Activated B cell treated with CpG ODN at 0.5 μM for 24 hours (primary cell): Measurements from ENCODE around the gene DRC1. TPM values are rescaled to one million over a fixed set of nuclear protein-coding genes. Genes with fewer than 3 reads are reported as not detected.

Experiments
- ATAC-seq: fragments of 200-7000 bp; cut with Tn5 transposase; one replicate; pipeline ENCODE4 v1.10.0; 2021; ENCODE audit warnings: low read depth, mild to moderate bottlenecking, moderate library complexity
- CTCF ChIA-PET: fragments of 350-600 bp; sonication (Branson Sonifier 250); formaldehyde crosslinking; loops from one replicate; lab custom pipeline; 2021; ENCODE audit warnings: antibody characterized with exemption; lab: Charles Lee
- POLR2A ChIA-PET: fragments of 350-600 bp; sonication (Branson Sonifier 250); formaldehyde crosslinking; loops from one replicate; lab custom pipeline; 2021; ENCODE audit warnings: antibody characterized with exemption; lab: Charles Lee
- DNase-seq: peaks from one replicate; pipeline ENCODE4 v3.0.0; 2022
- H3K27ac Mint-ChIP-seq: one replicate; pipeline ENCODE4 v1.8.0; 2020; ENCODE audit warnings: mixed read lengths
- H3K27me3 Mint-ChIP-seq: one replicate; pipeline ENCODE4 v1.8.0; 2021; ENCODE audit warnings: mixed read lengths
- H3K36me3 Mint-ChIP-seq: one replicate; pipeline ENCODE4 v1.8.0; 2021; ENCODE audit warnings: low read depth, mixed read lengths
- H3K4me1 Mint-ChIP-seq: one replicate; pipeline ENCODE4 v1.8.0; 2021; ENCODE audit warnings: mixed read lengths
- H3K4me3 Mint-ChIP-seq: one replicate; pipeline ENCODE4 v1.8.0; 2020; ENCODE audit warnings: mild to moderate bottlenecking, mixed read lengths
- H3K9me3 Mint-ChIP-seq: one replicate; pipeline ENCODE4 v1.8.0; 2020; ENCODE audit warnings: mixed read lengths
- intact Hi-C: fragments of 100-400 bp; cut with micrococcal nuclease; formaldehyde crosslinking; loops from one replicate; pipeline ENCODE4 v1.15.1; 2024
- total RNA-seq: library from RNA; stranded (reverse); gene quantifications from 2 replicates; pipeline ENCODE4 v1.2.3, GENCODE V29; 2022
- TF ChIP-seq, protein P1 (sequence below): fragments of 200-600 bp; IDR thresholded peaks from one replicate; pipeline ENCODE4 v1.8.0; 2022; ENCODE audit warnings: antibody characterized with exemption, mild to moderate bottlenecking

DRC1 gene
- total RNA-seq, 1 donor from 2014 or later = not detected

GRCh38 chr2:26472821-26473655 lies 71.3 kb downstream of the DRC1 start:
- Mint-ChIP-seq H3K4me3 (no peak overlapping the region), H3K9me3 (peaks cover 16% of the 10 kb centered on the region), H3K27ac (no peak overlapping the region), H3K36me3 (no peaks in the 10 kb centered on the region), H3K4me1 (no peaks in the 10 kb centered on the region), H3K27me3 (no peaks in the 10 kb centered on the region)
- ChIA-PET CTCF (no interaction called here), POLR2A (no interaction called here)
- ATAC-seq (no peak), DNase-seq (no peak)
- TF ChIP-seq, protein P1, sequence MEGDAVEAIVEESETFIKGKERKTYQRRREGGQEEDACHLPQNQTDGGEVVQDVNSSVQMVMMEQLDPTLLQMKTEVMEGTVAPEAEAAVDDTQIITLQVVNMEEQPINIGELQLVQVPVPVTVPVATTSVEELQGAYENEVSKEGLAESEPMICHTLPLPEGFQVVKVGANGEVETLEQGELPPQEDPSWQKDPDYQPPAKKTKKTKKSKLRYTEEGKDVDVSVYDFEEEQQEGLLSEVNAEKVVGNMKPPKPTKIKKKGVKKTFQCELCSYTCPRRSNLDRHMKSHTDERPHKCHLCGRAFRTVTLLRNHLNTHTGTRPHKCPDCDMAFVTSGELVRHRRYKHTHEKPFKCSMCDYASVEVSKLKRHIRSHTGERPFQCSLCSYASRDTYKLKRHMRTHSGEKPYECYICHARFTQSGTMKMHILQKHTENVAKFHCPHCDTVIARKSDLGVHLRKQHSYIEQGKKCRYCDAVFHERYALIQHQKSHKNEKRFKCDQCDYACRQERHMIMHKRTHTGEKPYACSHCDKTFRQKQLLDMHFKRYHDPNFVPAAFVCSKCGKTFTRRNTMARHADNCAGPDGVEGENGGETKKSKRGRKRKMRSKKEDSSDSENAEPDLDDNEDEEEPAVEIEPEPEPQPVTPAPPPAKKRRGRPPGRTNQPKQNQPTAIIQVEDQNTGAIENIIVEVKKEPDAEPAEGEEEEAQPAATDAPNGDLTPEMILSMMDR = no peak
- intact Hi-C loops = no loop called here

DNA sequence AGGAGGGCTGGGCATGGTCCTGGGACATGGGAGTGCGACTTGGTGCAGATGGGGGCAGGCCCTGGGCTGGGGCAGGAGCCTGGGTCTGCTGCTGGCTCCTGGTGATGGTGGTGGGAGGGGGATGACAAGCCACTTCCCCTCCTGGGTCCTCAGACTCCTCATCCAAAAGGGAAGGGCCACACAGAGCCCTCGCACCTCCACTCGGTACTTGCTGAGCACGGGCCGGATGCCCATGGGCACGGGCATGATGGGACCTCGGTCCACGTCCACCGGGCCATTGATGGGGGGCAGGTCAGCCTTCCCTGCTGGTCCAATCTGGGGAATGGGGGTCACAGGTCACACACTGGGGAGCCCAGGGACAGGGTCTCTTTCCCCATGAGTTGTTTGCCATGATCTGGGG lies 72.1 kb downstream of the DRC1 start:
- Mint-ChIP-seq H3K36me3 (no peaks in the 10 kb centered on the region), H3K4me3 (no peak overlapping the region), H3K9me3 (peaks cover 11% of the 10 kb centered on the region), H3K27me3 (no peaks in the 10 kb centered on the region), H3K27ac (no peak overlapping the region), H3K4me1 (no peaks in the 10 kb centered on the region)
- intact Hi-C loops = no loop called here
- ChIA-PET POLR2A (no interaction called here), CTCF (no interaction called here)
- TF ChIP-seq, protein P1 = no peak
- ATAC-seq (no peak), DNase-seq (no peak)

GRCh38 chr2:26474261-26474785 lies 72.6 kb downstream of the DRC1 start:
- DNase-seq = no peak
- no peaks in the 10 kb centered on the region for H3K27me3 Mint-ChIP-seq
- H3K36me3 Mint-ChIP-seq = no peaks in the 10 kb centered on the region
- intact Hi-C loops = no loop called here
- ATAC-seq = no peak
- H3K4me1 Mint-ChIP-seq = no peaks in the 10 kb centered on the region
- H3K27ac Mint-ChIP-seq = no peak overlapping the region
- TF ChIP-seq, protein P1 = no peak
- ChIA-PET POLR2A (no interaction called here), CTCF (no interaction called here)
- no peak overlapping the region for H3K4me3 Mint-ChIP-seq
- H3K9me3 Mint-ChIP-seq = peaks cover 8% of the 10 kb centered on the region

DNA sequence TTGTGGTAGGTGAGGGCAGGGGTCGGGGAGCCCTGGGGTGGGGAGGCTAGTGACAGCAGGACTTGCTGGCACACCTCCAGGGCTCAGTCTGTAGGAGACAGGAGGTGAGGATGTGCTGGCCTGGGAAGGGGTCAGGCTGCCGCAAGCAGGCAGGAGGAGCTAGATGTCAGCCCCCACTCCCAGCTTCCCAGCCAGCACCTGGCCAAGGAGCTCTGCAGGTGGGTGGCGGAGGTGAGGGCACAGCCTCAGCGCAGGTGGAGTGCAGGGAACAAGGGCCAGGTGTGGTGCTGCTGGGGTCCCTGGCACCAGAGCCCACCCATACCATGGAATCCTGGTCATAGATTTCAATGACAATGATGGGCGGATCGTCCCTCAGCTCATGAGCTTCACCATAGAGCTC lies 73.3 kb downstream of the DRC1 start:
- intact Hi-C loops = no loop called here
- TF ChIP-seq, protein P1 = no peak

GRCh38 chr2:26475832-26476501 lies 74.2 kb downstream of the DRC1 start:
- no peak overlapping the region for H3K4me3 Mint-ChIP-seq
- DNase-seq (no peak), ATAC-seq (no peak)
- no peaks in the 10 kb centered on the region for H3K9me3 Mint-ChIP-seq
- H3K27me3 Mint-ChIP-seq = no peaks in the 10 kb centered on the region
- H3K36me3 Mint-ChIP-seq = no peaks in the 10 kb centered on the region
- H3K4me1 Mint-ChIP-seq = no peaks in the 10 kb centered on the region
- ChIA-PET POLR2A (no interaction called here), CTCF (no interaction called here)
- TF ChIP-seq, protein P1 = no peak
- H3K27ac Mint-ChIP-seq = no peak overlapping the region
- intact Hi-C loops = no loop called here

More for the DNA sequence above, 73.3 kb downstream of the DRC1 start:
- no peaks in the 10 kb centered on the region for H3K4me1 Mint-ChIP-seq
- ATAC-seq = no peak
- no peaks in the 10 kb centered on the region for H3K27me3 Mint-ChIP-seq
- no peak overlapping the region for H3K4me3 Mint-ChIP-seq
- H3K27ac Mint-ChIP-seq = no peak overlapping the region
- DNase-seq = no peak
- CTCF ChIA-PET = no interaction called here
- POLR2A ChIA-PET = no interaction called here
- no peaks in the 10 kb centered on the region for H3K36me3 Mint-ChIP-seq
- peaks cover 1% of the 10 kb centered on the region for H3K9me3 Mint-ChIP-seq
